Inflammatory macrophage treated with lipopolysaccharide for 4 hours (primary cell): Measurements from ENCODE around the gene F7.

Experiments used
- DNase-seq: peaks from one replicate; pipeline ENCODE4 v3.0.0-alpha.2; 2020

The F7 gene

GRCh38 chr13:113141601-113141970 is 36.0 kb downstream of the F7 start:
- DNase-seq, result no peak

DNA sequence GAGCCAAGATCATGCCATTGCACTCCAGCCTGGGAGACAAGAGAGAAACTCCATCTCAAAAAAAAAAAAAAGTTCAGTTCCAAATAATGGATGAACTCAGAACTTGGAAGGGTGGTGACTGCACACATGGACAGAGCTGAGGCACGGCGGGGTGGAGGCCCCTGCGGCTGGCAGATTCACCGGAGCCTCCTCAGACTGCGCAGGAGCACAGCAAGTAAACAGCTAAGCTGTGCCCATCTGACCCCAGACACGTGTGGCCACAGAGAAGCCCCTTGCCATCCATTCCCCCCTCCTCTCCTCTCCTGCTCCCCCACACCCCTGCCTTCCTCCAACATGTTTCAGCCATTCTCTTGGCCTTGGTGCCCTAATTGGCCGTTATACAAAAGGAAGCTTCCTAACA is 37.3 kb downstream of the F7 start:
- no peak for DNase-seq

DNA sequence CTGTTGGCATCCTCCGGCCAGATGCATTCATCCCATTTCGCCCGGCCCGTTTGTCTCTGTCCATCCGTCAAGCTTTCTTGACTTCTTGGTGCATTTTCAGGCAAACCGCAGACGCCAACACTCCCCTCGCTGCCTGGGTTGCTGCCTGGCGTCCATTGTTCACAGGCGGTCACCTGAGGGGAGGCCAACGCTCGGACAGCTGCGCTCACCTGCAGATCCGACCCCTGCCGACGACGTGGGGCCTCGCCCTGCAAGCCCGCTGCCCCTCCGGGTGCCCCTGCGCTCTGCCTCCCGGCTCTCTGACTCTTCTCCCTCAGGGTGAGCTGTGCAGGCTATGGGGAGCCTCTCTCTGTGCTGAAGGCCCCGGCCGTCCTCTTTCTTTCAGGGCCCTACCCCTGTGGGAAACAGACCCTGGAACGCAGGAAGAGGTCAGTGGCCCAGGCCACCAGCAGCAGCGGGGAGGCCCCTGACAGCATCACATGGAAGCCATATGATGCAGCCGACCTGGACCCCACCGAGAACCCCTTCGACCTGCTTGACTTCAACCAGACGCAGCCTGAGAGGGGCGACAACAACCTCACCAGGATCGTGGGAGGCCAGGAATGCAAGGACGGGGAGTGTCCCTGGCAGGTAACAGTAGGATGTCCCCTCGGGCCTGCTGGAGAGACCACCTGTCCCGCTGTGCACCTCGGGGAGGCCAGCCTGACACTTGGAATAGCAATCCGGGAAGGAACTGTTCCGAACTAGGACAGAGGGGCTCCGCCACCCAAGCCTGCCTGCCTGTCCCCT is 38.1 kb downstream of the F7 start:
- DNase-seq, result no peak

DNA sequence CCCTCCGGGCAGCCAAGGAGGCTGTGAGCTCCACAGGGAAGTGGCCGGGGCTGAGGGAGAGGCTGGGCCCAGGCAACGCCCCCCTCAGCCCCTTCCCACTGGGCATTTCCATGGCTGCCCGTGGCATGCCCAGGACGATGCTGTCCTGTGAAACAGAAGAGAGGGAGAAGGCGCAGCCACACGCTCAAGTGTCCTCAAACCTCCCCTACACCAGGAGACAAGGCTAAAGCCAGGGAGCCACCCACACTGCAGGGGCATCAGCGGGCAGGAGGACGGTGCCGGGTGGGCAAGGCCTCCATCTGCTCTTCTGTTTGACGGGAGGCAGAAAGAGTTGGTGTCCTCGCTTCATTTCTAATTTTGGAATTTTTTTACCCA is 38.7 kb downstream of the F7 start:
- DNase-seq, result no peak

- DNase-seq, result no peak
Observed at GRCh38 chr13:113145496-113145895, 39.9 kb downstream of the F7 start.

- DNase-seq, result no peak
Observed at GRCh38 chr13:113145911-113146598, 40.5 kb downstream of the F7 start.

GRCh38 chr13:113146750-113147149 is 41.2 kb downstream of the F7 start:
- no peak for DNase-seq

GRCh38 chr13:113147206-113147605 is 41.6 kb downstream of the F7 start:
- DNase-seq, result no peak

DNA sequence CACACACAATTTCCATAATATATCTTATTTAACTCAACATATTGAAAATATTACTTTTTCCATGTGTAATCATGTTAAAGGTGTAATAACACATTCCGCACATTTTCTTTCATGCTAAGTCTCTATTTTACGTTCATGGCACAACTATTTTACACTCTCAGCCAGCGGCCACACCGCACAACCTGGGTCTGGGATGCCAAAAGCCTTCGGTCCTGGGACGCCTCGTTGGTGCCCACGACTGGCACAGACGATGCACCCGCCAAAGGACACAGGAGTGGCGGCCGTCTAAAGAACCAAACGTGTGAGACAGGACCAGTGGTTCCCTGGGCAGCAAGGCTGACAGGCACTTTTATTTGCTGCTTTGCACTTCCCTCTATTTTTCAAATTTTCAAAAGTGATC is 42.8 kb downstream of the F7 start:
- DNase-seq, result no peak

DNA sequence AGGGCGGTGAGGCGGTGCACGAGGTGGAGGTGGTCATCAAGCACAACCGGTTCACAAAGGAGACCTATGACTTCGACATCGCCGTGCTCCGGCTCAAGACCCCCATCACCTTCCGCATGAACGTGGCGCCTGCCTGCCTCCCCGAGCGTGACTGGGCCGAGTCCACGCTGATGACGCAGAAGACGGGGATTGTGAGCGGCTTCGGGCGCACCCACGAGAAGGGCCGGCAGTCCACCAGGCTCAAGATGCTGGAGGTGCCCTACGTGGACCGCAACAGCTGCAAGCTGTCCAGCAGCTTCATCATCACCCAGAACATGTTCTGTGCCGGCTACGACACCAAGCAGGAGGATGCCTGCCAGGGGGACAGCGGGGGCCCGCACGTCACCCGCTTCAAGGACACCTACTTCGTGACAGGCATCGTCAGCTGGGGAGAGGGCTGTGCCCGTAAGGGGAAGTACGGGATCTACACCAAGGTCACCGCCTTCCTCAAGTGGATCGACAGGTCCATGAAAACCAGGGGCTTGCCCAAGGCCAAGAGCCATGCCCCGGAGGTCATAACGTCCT is 43.4 kb downstream of the F7 start:
- no peak for DNase-seq

DNA sequence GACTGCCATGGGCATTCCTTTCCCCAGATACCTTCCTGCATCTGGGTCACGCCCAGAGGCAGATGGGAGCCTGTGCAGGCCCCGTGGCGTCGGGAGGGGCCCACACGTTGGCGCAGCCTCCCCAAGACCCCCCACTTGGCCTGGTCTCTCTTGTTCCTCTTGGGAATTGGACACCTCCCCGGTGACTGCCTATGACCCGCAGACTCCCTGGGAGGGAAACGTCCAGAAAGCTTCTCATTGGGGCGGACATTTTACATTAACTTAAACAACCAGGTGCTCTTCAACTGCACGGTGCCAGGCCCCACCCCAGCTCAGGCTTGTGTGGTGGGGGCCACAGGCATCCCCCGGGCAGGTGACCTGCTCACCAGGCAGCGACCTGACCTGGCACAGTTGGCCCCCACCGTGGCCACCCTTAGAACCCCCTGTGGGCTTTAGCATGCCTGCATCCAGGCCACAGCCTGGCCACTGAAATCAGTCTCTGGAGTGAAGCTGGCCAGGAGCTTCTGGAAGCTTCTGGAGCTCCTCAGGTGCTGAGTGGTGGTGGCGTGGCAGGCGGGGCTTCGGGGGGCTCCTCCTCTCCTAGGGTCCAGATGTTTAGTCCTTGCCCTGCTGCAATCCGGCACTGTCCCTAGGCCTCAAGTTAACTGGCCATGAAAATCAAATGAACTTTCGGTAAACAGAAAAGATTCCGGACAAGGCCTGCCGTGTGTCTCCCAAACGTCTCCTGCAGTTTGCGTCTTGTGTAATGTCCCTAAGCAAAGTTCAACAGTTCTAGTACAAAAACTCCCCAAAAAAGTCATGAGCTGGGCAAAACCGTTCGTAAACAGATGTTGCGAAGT is 44.3 kb downstream of the F7 start:
- no peak for DNase-seq

GRCh38 chr13:113150550-113151365 is 45.2 kb downstream of the F7 start:
- no peak for DNase-seq

GRCh38 chr13:113151745-113152690 is 46.4 kb downstream of the F7 start:
- peak; percentile 40 for DNase-seq

GRCh38 chr13:113152691-113152983 is 47.0 kb downstream of the F7 start:
- no peak for DNase-seq

DNA sequence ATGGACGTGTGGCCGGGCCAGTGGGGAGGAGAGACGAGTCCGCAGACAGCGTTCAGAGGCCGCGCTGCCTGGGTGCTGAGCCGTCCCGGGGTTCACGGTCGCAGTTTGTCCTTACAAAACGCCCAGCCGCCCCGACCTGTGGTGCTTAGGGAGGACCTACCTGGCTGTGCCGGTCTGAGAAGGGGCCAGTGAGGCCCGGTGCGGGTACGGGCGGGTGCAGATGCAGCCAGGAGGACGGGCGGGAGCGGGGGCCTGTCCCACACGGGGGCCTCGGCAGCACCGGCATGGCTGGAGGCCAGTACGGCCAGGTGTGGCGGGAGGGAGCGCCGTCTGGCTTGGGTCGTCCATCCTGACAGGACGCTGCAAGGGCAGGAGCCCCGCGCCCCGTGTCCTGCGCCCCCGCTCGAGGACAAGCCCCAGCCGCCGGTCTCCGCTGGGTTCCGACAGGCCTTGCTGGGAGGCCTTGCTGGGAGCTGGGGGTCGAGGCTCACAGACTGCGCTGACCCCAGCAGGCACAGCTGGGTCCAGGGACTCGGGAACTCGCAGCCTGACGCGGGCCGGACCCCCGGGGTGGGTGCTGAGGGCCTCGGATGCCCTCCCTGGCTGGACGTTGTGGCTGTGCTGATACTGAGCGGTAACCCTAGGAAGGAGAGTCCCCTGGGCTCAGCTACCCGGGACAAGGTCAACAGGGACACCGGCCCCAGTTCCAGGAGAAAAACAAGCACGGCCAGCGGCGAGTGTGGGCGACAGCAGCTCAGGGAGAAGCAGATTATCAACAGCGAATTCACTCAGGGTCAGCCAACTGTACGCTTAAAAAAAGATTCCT is 47.6 kb downstream of the F7 start:
- DNase-seq, result no peak

DNA sequence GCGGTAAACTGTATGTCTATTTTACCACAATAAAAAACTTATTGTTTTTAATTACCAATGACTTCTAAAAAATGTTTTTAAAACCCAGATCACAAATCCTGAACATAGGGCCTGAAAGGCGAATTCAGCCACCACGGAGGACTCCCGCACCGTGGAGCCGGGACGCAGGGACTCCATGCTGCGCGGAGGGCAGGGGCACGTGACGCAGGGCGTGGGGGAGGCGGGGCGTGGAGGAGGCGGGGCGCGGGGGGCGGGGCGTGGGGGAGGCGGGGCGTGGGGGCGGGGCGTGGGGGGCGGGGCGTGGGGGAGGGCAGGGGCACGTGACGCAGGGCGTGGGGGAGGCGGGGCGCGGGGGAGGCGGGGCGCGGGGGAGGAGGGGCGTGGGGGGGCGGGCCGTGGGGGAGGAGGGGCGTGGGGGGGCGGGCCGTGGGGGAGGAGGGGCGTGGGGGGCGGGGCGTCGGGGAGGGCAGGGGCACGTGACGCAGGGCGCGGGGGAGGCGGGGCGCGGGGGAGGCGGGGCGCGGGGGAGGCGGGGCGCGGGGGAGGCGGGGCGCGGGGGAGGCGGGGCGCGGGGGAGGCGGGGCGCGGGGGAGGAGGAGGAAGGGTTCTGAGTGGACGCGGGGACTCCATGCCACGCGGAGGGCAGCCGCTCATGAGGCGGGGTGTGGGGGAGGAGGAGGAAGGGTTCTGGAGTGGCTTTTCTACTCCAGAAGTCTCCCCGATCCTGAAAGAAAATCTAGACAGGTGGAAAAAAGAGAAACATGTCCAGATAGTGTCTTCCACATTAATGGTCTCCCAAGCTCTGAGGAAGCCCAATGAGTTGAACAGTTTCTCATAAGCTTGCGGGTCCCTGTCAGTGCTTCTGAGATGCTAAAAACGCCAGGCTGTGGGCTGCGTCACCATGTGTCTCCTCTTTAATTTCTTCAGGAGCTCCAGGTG is 48.5 kb downstream of the F7 start:
- peak; percentile 51 for DNase-seq

DNA sequence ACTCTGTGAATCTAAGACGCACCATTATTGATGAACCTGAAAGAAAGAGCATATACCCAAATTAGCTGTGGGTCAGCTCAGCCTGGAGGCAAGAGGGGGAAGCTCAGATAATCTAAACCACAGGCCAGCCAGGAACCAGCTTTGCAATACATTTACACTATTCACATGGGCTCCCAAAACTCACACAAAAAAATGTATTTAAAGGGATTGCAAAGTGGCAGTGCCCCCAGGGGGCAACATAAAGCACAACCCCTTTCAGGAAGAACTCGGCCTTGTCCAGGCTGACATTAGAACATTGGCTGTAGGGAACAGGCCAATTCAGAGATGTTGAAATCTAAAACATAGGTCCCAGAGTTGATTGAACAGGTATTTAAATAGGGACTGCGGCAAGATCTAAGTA is 49.6 kb downstream of the F7 start:
- no peak for DNase-seq

DNA sequence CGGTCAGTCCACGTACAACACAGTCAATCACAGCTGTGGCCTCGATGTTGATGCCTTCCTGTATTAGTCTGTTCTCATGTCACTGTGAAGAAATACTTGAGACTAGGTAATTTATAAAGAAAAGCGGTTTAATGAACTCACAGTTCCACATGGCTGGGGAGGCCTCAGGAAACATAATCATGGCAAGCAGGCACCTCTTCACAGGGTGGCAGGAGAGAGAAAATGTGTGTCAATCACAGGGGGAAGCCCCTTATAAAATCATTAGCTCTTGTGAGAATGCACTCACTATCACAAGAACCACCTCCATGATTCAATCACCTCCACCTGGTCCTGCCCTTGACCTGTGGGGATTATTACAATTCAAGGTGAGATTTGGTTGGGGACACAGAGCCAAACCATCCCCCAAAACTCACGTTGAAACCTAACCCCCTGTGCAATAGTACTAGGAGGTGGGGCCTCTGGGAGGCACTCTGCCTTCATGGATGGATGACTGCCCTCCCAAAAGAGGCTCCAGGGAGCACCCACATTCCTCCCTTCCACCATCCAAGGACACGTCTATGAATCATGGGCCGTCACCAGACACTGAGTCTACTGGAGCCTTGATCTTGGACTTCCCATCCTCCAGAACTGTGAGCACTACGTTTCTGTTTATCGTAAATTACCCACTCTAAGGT is 50.5 kb downstream of the F7 start:
- no peak for DNase-seq
